Skeletal muscle cell (primary cell): ENCODE measurements around the gene TNFAIP3.
"Not testable (repeated sequence)": the region's sequence is repeated elsewhere in the genome, so short reads cannot be mapped to it uniquely, and the experiment has no call there.

Source experiments
- DNase-seq: peaks from one replicate; pipeline ENCODE4 v3.0.0-alpha.2; 2010; ENCODE audit warnings: low read depth
- H3K4me3 ChIP-seq: 2 replicates; pipeline ENCODE4 v1.5.1; 2011; ENCODE audit warnings: low read depth, mild to moderate bottlenecking, control low read depth, low read length, moderate library complexity

Gene TNFAIP3

DNA sequence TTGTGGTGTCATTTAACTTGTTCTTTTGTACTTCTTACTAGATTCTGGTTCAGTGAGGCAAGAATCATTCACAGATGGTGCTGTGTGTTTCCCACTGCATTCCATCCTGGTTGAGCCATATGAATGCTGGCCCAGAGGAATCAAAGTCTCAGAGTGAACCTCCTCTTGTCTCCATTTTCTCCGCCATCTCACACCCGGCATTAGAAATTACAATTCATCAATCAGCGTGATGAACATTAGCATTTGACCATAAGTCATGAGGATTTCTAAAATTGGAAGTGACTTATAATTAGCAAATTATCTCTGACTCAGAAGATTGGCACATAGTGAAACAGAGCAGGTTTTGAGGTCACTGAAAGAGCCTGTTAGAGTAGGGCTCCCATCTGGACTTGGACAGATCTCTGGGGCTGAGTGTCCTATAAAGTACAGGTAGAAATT lies 25.2 kb downstream of the TNFAIP3 start:
- H3K4me3 ChIP-seq = no peak overlapping the region
- peak; percentile 61 for DNase-seq

DNA sequence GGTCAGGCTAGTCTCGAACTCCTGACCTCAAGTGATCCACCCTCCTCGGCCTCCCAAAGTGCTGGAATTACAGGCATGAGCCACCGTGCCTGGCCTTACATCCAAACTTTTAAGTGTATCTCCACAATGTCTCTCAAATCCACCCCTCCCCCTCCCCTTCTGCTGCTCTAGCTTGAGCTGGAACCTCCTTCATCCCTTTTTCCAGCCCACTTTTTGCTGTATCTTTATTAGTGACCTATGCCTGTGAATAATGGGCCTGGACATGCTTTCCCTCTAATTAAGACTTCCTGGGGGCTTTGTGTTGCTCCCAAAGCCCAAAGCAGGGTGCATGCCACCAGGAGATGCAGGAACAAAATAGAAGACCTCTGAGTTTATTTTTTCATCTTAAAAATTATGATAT lies 26.1 kb downstream of the TNFAIP3 start:
- H3K4me3 ChIP-seq = no peak overlapping the region
- no peak for DNase-seq

- H3K4me3 ChIP-seq = no peak overlapping the region
- DNase-seq = no peak
These were observed 26.7 kb downstream of the TNFAIP3 start for GRCh38 chr6:137893726-137894125.

- H3K4me3 ChIP-seq, DNase-seq: not testable (repeated sequence)
These were observed 27.3 kb downstream of the TNFAIP3 start for GRCh38 chr6:137894378-137894777.

DNA sequence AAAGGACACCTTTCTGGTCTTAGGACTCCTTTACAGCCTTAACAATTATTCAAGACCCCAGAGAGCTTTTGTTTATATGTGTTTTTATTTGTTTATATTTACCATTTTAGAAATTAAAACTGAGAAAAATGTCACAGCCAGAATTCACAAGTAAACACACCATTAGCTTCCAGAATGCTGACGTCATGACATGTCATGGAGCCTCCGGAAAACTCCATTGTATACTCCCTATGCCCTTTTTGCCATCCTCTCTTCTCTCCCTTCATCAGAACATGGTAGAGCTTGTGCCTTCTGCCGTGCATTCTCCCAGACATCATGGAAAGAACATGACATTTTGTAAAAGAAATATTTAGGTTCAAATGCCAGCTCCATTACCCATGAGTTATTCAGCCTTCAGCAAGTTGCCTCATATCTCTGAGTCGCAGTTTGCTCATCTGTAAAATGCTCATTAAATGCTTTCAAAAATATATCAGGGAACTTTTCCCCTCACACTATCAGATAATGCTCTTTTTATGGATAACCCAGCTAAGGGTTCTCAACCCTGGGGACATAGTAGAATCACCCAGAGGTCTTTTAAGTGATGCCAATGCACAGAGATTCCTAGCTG lies 27.8 kb downstream of the TNFAIP3 start:
- no peak for DNase-seq
- H3K4me3 ChIP-seq = no peak overlapping the region

GRCh38 chr6:137896647-137897046 lies 29.6 kb downstream of the TNFAIP3 start:
- H3K4me3 ChIP-seq = no peak overlapping the region
- no peak for DNase-seq

- no peak for DNase-seq
These were observed 33.8 kb downstream of the TNFAIP3 start for GRCh38 chr6:137900815-137901214.

DNA sequence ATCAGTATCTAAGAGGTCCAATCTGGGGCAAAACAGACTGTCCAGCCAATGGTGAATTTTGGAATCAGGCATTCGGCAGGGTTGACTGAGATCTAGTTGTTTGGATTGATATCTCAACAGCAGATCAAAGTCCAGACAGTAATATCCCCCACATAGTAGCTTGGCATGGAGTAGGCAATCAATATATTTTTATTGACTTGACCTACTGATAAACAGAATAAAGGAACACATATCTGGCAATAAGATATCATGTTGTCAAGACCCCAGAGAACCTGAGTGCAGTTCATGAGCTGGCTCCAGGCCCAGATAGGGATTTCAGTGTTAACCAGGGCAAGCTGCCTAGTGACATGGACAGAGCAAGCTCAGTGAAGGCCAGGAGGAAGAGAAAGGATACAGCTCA lies 34.4 kb downstream of the TNFAIP3 start:
- no peak for DNase-seq
- H3K4me3 ChIP-seq = no peak overlapping the region

More at GRCh38 chr6:137900815-137901214, 33.8 kb downstream of the TNFAIP3 start:
- no peak overlapping the region for H3K4me3 ChIP-seq

DNA sequence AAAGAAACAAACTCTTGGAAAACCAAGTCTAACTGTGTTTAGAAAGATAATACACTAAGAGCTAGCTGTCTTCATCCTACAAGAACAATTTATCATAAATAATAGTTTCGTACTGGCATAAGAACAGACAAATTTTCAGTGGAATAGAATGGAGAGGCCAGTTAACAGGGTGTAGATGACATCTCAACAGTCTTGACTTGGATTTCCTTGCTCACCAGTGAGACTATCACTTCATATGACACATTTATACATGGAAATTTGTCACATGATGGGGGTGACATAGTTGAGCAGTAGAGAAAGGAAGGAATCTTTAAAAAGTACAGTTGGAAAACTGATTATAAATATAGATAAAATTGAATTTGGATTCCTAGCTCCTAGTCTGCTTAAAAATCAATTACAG lies 35.6 kb downstream of the TNFAIP3 start:
- no peak overlapping the region for H3K4me3 ChIP-seq
- DNase-seq = no peak

DNA sequence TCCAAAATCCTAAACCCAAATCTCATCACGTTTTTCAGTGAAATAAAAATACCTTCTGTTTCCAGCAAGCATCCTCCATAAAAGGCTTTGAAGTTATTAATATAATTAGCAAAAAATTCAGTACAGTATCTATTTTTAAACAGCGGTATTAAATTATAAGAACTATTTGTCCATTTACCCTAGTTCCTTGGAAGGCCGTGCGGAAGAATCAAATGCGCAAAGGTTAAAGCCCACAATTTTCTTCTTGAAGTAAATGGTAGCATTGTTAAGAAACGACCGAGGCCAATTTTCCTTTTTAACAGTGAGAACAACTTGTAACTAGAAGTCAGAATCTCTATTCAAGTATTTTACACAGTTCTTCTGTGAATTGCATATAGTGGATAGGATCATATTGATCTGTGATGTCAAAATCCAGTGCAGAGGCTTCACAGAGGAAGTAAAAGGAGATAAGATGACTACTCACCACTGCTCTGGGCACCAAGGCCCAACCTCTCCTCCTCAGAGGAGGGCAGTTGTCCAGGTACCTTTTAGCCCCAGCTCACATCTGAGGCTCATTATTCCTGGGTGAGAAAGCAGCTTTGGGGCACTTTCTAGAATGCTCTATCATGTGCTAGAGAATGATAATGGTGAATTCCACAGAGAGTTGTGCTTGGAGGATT lies 36.3 kb downstream of the TNFAIP3 start:
- no peak for DNase-seq

GRCh38 chr6:137903933-137904821 lies 37.1 kb downstream of the TNFAIP3 start:
- no peak overlapping the region for H3K4me3 ChIP-seq
- DNase-seq = no peak

More for the DNA sequence above, 36.3 kb downstream of the TNFAIP3 start:
- no peak overlapping the region for H3K4me3 ChIP-seq

GRCh38 chr6:137904822-137905617 lies 38.0 kb downstream of the TNFAIP3 start:
- no peak for DNase-seq

DNA sequence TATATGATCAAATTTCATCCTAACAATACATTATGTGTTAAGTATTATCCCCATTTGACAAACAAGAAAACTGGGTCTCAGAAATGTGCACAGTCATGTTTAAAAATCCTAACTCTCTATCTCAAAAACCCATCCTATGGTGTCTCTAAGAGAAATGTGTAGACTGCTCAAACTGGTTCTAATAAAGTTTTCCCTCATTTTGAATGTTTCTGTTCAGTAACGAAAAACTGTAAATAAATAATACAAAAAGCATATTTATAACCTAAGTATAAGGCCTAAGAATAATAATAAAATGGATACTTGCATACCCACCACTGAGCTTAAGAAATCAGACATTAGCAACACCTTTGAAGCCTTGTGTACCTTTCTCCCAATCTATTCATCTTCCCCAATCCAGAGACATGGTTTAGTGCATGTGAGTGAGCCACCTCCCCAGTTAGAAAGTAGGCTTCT lies 39.0 kb downstream of the TNFAIP3 start:
- no peak for DNase-seq
- no peak overlapping the region for H3K4me3 ChIP-seq

More at GRCh38 chr6:137904822-137905617, 38.0 kb downstream of the TNFAIP3 start:
- no peak overlapping the region for H3K4me3 ChIP-seq

DNA sequence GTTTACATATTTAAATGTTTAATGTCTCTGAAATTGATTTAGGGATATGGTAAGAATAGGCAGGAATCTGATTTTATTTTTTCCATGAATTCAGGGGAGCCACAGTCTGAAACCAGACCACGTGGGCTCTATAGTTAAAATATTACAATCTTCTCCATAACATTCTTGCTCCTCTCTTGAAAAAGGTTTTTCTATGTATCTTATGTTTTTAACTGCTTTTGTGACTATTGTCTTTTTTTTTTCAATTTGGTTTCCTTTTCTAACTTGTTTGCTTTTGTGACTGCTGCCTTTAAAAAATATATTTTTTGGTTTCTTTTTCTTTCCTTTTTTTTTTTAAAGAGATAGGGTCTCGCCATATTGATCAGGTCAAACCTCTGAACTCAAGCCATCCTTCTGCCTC lies 40.1 kb downstream of the TNFAIP3 start:
- H3K4me3 ChIP-seq = no peak overlapping the region
- DNase-seq = no peak

GRCh38 chr6:137909533-137909932 lies 42.5 kb downstream of the TNFAIP3 start:
- DNase-seq = no peak
- H3K4me3 ChIP-seq = no peak overlapping the region

DNA sequence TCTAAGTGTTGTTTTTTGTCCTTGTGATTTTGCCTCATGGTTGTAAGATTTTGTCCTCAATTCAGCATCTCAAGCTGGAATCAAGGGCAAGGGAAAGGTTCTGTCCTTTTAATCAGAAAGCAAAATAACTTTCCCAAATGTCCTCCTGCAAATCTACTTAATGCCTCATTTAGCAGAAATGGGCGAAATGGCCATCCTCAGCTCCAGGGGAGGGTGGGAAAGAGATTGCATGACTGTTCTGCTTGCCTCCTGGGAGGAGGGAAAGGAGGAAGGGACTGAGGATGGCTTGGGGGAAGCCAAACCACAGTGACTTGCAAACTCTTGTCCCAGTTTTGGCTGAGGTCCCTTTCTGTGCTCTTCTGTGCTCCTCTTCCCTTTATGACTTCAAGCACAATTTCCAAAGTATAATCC lies 43.4 kb downstream of the TNFAIP3 start:
- no peak for DNase-seq
- no peak overlapping the region for H3K4me3 ChIP-seq

GRCh38 chr6:137910843-137911456 lies 43.9 kb downstream of the TNFAIP3 start:
- no peak for DNase-seq
- H3K4me3 ChIP-seq = no peak overlapping the region

DNA sequence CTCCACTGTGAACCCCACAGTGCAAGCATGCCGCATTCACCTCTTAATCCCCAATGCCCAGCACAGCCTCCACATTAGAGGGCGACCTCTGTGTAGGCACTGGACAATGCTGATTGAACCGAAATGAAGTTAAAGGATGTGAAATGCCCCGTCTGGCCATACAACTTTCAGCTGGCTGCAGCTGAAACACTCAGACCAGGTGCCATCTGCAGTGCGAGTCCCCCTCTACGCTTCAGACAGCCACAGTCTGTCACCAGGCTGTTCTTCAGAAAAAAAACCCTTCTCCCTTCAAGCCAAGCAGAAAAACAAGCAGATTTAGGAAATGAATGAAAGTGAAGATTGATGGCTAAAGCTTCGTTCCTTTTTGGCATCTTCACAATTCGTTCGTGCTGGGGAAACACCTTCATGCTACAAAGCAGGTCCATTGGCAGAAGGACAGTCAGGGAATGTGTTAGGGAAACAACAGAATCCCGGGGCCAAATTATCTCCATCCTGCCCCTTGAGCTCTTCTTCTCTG lies 44.7 kb downstream of the TNFAIP3 start:
- no peak overlapping the region for H3K4me3 ChIP-seq
- DNase-seq = no peak

DNA sequence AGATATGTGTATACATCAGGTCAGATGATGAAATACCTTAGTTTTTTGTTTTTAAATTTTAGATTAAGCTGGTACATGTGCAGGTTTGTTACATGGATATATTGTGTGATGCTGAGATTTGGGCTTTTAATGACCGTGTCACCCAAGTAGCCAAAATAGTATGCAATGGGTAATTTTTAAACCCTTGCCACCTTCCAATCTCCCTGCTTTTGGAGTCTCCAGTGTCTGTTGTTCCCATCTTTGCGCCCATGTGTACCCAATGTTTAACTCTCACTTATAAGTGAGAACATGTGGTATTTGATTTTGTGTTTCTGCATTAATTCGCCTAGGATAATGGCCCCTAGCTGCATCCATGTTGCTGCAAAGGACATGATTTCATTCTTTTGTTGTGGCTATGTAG lies 45.8 kb downstream of the TNFAIP3 start:
- no peak for DNase-seq
- H3K4me3 ChIP-seq = no peak overlapping the region
